Nephron (organoid): ENCODE results near the gene CTSH.

Experiments
- H3K27ac Mint-ChIP-seq, 3 experiments: 2 replicates each; pipeline ENCODE4 v1.8.0; 2020; ENCODE audit warnings: mixed read lengths in 3 of 3, mild to moderate bottlenecking in 2 of 3, moderate library complexity in 1 of 3
- H3K27me3 Mint-ChIP-seq: 2 replicates; pipeline ENCODE4 v1.8.0; 2021; ENCODE audit warnings: low read depth, mild to moderate bottlenecking, moderate library complexity, mixed read lengths
- H3K36me3 Mint-ChIP-seq: 2 replicates; pipeline ENCODE4 v1.8.0; 2020; ENCODE audit warnings: low read depth, mixed read lengths
- H3K4me1 Mint-ChIP-seq: 2 replicates; pipeline ENCODE4 v1.8.0; 2020; ENCODE audit warnings: mixed read lengths
- H3K4me3 Mint-ChIP-seq, 3 experiments: 2 replicates each; pipeline ENCODE4 v1.8.0; 2020; ENCODE audit warnings: mild to moderate bottlenecking in 3 of 3, mixed read lengths in 3 of 3, moderate library complexity in 2 of 3
- H3K9me3 Mint-ChIP-seq: 2 replicates; pipeline ENCODE4 v1.8.0; 2020; ENCODE audit warnings: mixed read lengths
- CTCF ChIP-seq, 3 experiments: fragments of 200-600 bp; sonication (generic); IDR thresholded peaks; one replicate each; pipeline ENCODE4 v1.5.0; 2021; ENCODE audit warnings: antibody characterized with exemption in 3 of 3; ENCODE audit not compliant: unreplicated experiment in 3 of 3

Gene CTSH

GRCh38 chr15:78895471-78895870 lies 49.4 kb downstream of the CTSH start:
- no peak overlapping the region for H3K27ac Mint-ChIP-seq
- H3K27me3 Mint-ChIP-seq = no peaks in the 10 kb centered on the region
- no peak overlapping the region for H3K4me3 Mint-ChIP-seq
- H3K4me1 Mint-ChIP-seq = no peaks in the 10 kb centered on the region
- TF ChIP-seq CTCF (IDR thresholded peaks at IDR 0.05; ENCODE audit: unreplicated experiment in 3 of 3) = no peak
- peaks cover 95% of the 10 kb centered on the region for H3K36me3 Mint-ChIP-seq
- H3K9me3 Mint-ChIP-seq = no peaks in the 10 kb centered on the region

DNA sequence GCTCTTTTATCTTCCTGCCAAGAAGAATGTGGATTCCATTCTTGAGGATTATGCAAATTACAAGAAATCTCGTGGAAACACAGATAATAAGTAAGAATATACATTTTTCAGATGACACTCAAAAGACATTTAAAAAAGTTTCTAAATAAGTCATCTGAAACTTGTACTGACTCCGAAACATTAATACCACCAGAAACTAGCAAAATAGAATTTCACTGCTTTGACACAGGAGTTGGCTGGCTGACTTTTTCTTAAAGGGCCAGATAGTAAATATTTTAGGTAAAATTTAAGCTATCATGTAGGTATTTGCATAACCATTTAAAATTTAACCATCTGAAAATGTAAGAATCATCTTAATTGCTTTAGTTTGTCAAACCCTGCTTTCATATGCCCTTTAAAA lies 51.3 kb downstream of the CTSH start:
- Mint-ChIP-seq H3K27ac (no peak overlapping the region), H3K4me1 (no peaks in the 10 kb centered on the region), H3K9me3 (no peaks in the 10 kb centered on the region), H3K27me3 (no peaks in the 10 kb centered on the region), H3K4me3 (no peak overlapping the region), H3K36me3 (peaks cover 96% of the 10 kb centered on the region)
- no peak for TF ChIP-seq CTCF (IDR thresholded peaks at IDR 0.05; ENCODE audit: unreplicated experiment in 3 of 3)

GRCh38 chr15:78889000-78889399 lies 55.8 kb downstream of the CTSH start:
- Mint-ChIP-seq H3K9me3 (no peaks in the 10 kb centered on the region), H3K4me1 (peaks cover 7% of the 10 kb centered on the region), H3K27me3 (no peaks in the 10 kb centered on the region), H3K27ac (no peak overlapping the region), H3K36me3 (peaks cover 89% of the 10 kb centered on the region), H3K4me3 (no peak overlapping the region)
- no peak for TF ChIP-seq CTCF (IDR thresholded peaks at IDR 0.05; ENCODE audit: unreplicated experiment in 3 of 3)

DNA sequence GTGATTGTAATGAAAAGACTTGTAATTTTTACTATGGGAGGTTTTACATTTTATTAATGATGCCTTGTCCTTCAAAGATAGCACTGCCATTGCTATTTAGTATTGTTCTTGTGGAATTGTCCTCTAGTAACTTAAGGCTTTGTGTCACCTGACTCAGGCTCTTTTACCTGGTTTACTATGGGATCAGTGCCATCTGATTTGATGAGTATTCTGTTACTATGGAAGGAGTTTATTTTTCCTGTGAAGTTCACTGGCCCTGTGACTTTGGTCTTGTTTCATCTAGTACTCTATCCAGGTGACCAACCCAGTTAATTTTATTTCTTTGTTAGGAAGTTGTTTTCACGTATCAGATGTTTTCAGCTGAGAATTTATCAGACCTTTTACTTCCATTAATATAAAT lies 63.2 kb downstream of the CTSH start:
- Mint-ChIP-seq H3K27me3 (no peaks in the 10 kb centered on the region), H3K9me3 (no peaks in the 10 kb centered on the region), H3K4me3 (no peak overlapping the region), H3K27ac (no peak overlapping the region), H3K4me1 (peaks cover 34% of the 10 kb centered on the region), H3K36me3 (peaks cover 53% of the 10 kb centered on the region)
- TF ChIP-seq CTCF (IDR thresholded peaks at IDR 0.05; ENCODE audit: unreplicated experiment in 3 of 3) = no peak

- Mint-ChIP-seq H3K27me3 (no peaks in the 10 kb centered on the region), H3K4me1 (peaks cover 40% of the 10 kb centered on the region), H3K9me3 (no peaks in the 10 kb centered on the region), H3K27ac (no peak overlapping the region), H3K4me3 (no peak overlapping the region), H3K36me3 (peaks cover 45% of the 10 kb centered on the region)
- TF ChIP-seq CTCF (IDR thresholded peaks at IDR 0.05; ENCODE audit: unreplicated experiment in 3 of 3) = no peak
Observed at GRCh38 chr15:78880813-78881212, 64.0 kb downstream of the CTSH start.

- no peak for TF ChIP-seq CTCF (IDR thresholded peaks at IDR 0.05; ENCODE audit: unreplicated experiment in 3 of 3)
- Mint-ChIP-seq H3K36me3 (peaks cover 40% of the 10 kb centered on the region), H3K27me3 (no peaks in the 10 kb centered on the region), H3K4me1 (peaks cover 45% of the 10 kb centered on the region), H3K9me3 (no peaks in the 10 kb centered on the region), H3K4me3 (no peak overlapping the region), H3K27ac (no peak overlapping the region)
Observed at GRCh38 chr15:78880242-78880533, 64.7 kb downstream of the CTSH start.
